Measurements from ENCODE around the gene LGR6.
"Not testable (repeated sequence)": the region's sequence is repeated elsewhere in the genome, so short reads cannot be mapped to it uniquely, and the experiment has no call there.

The LGR6 gene

DNA sequence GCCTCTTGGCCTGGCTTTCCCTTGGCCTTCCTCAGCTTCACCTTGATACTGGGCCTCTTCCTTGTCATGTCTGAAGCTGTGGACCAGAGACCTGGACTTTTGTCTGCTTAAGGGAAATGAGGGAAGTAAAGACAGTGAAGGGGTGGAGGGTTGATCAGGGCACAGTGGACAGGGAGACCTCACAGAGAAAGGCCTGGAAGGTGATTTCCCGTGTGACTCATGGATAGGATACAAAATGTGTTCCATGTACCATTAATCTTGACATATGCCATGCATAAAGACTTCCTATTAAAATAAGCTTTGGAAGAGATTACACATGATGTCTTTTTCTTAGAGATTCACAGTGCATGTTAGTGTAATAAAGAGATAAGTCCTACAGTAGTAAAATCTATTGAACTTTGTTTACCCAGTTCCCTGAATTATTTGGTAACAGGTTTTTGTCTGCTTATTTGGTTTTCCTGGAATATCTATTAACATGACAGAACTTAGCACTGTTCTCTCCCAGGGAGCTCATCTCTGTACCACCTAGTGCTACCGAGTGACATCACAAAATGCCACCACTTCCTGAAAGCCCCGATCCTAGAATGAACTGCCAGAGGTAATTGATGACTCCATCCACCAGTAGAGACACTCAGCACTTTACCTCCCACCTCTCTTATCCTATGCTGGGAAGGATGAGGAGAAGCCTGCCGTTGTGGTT lies 125.9 kb downstream of the LGR6 start:
- no peak for DNase-seq

DNA sequence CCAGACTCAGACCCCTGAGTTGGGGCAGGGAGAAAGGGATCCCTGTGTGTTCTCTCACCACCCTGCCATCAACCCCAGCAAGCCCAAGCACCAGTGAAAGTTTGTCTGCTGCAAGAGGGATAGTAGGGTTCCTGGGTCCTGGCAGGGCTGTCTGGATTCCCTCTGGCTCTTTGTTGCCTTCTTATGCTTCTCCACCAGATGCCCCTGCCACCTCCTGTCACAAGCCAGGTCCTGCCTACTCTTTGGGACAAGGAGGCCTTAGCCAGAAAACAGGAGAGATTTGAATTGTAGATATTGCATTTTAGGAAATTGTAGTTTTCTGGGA lies 126.4 kb downstream of the LGR6 start:
- no peak for DNase-seq

DNA sequence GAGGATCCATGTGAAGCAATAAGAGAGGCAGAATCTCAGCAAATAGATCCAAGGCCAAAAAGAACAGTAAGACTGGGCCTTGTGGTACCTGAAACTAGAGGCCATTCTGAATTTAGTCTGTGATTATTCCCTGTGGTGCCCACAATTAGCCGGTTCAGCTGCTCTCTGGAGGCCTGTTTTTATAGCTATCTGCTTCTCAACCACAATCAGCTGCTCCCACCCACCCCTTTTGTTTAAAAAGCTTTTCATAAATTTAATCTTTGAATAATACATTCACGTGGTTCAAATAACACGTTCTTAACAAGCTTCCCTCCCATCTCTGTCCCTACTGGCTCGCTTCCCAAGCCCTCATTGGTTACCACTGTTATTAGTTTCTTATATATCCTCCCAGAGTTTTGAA lies 130.1 kb downstream of the LGR6 start:
- no peak for DNase-seq

DNA sequence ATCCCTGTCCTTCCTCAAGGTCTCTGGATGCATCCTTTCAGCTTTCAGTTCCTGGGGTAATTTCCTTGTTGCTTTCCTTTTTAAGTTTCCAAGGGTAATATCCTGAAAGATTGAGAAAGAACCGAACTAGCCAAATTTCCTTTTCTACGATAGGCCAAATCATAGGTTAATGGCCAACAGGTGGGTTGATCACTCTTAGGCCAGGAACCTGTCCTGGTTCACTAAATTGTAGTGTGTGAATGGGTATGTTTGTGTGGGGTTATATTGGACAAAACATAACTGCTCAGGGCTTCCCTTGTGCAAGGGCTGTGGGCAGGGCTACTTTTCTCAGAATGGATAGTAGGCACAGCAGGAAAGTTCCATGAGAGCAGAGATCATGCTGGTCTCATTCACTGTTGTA lies 131.0 kb downstream of the LGR6 start:
- no peak for DNase-seq

DNA sequence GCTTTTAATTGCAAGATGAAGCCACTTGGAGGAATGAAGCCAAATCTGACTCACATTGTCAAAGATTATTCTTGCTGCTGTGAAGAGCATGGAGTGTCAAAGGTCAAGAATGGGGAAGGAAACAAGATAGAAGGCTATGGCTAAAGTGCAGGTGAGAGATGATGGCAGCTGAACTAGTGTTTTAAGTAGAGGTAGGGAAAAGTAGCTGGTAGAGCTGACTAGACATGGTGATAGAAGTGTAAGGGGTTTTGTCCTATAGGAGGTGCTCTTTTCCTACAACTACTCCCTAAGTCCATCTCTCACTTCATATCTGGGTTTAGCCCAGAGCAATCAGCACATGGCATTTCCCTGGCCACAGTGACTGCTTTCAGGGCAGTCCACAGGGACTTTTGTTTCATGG lies 136.3 kb downstream of the LGR6 start:
- DNase-seq, result no peak

DNA sequence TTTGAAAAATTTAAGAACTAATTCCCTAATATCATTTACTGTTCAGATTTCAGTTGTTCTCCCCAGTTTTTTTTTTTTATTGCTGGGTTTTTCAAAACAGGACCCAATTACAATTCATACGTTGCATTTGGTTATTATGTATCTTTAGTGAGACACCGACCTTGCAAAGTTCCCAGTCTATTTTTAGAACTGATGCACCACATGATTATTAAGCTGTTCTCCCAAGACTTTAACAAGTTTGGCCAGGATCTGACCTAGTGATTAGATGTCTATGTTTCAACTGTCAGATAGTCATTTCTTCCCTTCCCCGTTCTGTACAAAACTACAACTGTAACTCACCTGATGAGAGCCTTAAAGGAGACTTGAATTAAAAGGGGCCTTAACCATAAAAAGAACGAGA lies 140.3 kb downstream of the LGR6 start:
- no peak for DNase-seq

DNA sequence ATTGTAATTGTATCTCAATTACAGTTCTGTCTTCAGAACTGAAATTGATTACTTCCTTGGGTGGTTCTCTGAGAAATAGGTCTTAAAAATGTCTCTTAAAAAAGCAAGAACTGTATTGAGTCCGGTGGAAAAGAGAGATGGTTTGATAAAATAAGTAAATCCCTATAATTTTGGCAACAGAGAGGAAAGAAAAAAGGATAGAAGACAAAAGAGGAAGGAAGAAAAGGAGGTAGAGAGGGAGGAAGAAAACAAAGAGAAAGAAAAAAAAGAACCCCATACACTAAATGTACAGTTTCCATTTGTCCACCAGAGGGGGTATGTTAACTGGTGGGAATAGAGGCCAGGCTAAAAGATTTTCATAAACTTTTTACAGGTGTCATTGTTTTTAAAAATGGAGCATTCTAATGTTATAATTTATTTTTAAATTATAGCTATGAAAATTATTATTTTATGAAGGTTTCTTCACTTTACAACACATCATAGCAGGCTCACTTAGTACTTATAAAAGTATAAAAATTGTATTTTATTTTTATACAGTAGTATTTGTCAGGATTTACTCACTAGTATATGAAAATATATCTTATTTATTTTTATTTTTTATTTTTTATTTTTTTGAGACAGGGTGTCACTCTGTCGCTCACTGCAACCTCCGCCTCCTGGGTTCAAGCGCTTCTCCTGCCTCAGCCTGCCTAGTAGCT lies 150.2 kb downstream of the LGR6 start:
- DNase-seq, result no peak

DNA sequence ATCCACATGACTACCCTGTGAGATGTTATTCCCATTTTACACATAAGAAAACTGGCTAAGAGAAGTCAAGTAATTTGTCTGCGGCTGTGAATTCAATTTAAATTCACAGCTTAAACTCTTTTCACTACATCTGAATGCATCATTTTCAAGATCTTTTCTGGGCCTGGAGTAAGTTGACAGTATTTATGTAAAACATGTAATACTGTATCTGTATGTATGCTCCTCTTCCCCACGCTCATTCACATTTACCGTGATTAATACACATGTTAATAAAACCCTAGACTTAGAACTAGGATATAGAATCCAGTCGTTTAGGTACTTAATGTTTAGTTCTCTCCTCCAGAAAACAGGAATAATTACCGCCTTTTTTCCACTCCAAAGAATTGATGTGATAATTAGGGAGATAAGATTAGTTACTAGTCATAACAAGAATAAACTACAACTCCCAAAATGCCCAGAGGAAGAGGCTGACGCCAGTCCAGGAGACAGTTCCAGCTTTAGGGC lies 154.5 kb downstream of the LGR6 start:
- no peak for DNase-seq

DNA sequence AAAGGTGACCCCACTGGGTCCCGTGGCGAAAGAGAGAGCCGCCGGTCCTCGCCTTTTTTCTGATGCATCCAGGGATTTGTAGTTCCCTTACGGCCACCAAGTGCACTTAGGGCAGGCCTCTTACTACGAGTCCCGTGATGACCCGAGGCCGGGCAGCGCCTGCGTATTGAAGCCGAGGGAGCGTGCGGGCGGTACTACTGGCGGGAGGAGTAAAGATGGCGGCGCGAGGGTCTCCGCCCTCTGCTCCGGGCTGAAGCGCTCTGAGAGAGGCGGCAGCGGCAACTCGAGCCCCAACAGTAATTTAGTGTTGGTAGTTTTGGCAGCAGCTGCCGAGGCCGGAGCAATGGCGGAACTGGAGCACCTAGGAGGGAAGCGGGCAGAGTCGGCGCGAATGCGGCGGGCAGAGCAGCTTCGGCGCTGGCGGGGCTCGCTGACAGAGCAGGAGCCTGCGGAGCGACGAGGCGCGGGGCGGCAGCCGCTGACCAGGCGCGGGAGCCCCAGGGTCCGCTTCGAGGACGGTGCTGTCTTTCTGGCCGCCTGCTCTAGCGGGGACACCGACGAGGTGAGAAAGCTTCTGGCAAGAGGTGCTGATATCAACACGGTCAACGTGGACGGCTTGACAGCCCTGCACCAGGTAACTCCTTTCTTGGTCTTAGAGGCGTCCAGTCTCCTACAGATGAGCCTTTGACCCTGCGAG lies 155.1 kb downstream of the LGR6 start, which contains the start of gene PPP1R12B:
Gene PPP1R12B (plus strand): TSS at position 191 of the 697 bp plus-strand sequence. CDS start 153 bp downstream, at position 344.
- DNase-seq, result peak; percentile 88 to 100 (median 98)

DNA sequence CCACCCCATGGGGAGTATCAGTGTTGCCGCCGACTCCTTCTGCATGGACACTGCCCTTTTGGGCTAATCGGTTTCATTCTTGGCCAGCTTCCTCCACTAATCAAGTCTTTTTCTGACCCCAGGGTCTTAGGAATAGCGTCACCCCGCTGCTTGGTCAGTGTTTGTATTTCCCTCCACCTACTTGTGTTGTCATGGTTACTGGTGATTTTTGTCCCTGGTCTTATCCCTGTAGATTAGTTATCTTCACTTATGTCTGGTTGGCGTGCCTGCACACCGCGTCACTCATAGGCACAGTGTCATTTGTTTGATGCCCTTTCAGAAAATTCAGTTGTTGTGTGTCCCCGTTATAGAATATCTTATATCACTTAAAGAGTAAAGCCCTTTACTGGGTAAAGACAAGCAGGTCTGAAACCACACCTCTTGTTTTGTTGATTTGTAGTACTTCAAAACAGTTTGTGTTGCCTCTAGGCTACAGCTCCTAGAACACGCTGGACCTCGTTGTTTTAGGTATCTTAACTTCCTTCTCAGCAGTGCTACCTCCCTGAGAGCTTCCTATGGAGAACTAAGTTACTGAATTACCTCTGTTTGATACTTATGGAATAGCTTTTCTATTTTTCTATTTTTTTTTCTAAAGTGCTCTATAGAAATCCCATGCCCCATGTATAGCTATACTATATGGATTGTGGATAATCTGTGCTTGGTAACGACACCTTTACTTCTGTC lies 155.8 kb downstream of the LGR6 start:
- DNase-seq, result peak in 8 of 56 donors; percentile 5 to 69 (median 43)

DNA sequence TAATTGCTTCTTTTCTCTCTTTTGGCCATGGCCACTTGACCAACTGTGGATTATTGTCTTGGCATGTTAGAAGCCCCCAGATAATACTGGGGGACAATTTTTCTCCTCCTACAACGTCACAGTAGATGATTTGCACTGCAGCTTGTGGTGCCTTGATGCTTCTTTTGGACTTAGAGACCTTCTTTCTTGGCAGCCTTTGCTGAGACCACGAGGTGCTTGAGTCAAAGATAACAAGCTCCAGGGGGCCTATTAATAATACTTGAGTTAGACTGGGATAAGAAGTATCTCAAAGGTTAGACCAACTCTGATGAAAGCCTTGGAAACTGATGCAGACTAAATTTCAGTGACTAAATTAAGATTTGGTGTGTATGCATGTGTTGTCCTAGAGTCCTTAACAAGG lies 158.1 kb downstream of the LGR6 start:
- no peak for DNase-seq

DNA sequence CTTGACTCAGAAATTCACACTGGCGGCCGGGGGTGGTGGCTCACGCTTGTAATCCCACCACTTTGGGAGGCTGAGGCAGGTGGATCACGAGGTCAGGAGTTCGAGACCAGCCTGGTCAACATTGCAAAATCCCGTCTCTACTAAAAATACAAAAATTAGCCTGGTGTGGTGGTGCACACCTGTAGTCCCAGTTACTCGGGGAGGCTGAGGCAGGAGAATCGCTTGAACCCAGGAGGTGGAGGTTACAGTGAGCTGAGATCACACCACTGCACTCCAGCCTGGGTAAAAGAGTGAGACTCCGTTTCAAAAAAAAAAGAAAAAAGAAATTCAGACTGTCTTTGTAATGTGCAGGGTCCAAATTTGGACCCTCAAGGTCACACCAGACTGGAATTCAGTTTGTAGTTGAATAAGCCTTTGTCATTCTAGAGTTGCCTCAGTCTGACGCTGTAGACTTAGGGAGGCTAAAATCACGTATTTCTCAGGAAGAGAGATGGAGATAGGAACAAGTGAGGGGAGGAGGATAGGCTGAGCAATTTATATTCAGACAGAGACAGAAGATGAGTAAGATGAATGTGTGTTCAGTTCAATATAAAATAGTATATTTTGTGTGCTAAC lies 159.1 kb downstream of the LGR6 start:
- DNase-seq, result not testable (repeated sequence)

DNA sequence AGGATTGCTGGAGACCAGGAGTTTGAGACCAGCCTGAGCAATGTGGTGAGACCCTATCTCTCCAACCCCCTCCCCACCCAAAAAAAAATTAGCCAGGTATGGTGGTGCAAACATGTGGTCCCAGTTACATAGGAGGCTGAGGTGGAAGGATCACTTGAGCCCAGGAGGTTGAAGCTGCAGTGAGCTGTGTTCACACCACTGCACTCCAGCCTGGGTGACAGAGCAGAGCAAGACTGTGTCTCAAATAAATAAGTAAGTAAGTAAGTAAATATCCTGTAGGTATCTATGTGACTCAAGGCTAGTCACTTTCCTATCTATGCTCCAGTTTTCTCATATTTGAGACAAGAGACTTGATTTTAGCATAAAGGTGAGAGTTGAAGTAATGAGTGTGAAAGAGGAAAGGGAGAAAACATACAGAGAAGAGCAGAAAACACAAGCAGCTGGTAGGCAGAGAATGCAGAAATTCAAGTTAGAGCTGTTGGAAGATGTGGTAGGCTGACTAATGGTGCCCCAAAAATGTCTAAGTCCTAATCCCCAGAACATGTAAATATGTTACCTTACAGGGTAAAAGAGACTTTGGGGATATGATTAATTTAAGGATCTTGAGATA lies 162.4 kb downstream of the LGR6 start:
- no peak for DNase-seq

DNA sequence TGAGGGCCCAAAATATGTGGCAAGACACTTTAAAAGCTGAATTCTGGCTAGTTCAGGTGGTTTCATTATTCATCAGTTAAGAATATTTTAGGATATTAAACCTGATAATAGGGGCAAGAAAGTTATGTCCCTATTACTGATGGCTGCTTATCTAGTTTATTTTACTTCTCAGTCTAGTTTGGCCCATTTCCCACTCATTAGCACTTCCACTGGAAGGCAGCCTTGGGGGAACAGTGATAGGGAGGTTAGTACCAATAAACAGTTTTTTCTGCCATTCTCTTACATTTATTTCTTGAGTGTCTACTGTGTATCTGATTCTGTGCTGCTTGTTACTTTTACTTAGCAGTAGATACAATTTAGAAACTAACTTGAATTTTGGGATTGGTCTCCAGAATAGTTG lies 163.9 kb downstream of the LGR6 start:
- no peak for DNase-seq

DNA sequence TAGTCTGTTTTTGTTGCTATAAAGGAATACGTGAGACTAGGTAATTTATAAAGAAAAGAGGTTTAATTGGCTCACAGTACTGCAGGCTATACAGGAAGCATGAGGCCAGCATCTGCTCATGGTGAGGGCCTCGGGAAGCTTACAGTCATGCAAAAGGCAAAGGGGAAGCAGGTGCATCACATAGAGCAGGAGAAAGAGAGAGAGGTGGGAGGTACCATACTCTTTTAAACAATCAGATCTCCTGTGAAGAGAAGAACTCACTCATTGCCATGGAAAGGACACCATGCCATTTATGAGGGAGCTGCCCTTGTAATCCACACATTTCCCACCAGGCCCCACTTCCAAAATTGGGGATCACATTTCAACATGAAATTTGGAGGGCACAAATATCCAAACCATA lies 167.6 kb downstream of the LGR6 start:
- no peak for DNase-seq

DNA sequence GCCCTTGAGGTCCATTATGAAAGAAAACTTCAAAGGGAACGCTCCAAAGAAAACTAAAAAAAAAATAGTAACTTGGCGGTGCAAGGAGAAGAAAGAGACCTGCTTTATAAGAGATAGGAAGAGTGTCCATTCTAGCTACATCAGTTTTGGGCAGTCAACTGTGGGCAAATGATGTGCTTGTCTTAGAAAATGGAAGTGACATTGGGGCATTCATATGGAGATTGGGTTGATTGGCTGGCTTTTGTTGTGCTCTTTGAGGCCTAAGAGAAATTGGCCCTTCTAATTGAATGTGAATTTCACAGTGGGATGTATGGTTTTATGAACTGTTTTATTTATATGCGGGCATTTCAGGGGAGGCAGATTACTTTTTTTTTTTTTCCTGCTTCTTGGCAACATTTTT lies 168.1 kb downstream of the LGR6 start:
- DNase-seq, result no peak

DNA sequence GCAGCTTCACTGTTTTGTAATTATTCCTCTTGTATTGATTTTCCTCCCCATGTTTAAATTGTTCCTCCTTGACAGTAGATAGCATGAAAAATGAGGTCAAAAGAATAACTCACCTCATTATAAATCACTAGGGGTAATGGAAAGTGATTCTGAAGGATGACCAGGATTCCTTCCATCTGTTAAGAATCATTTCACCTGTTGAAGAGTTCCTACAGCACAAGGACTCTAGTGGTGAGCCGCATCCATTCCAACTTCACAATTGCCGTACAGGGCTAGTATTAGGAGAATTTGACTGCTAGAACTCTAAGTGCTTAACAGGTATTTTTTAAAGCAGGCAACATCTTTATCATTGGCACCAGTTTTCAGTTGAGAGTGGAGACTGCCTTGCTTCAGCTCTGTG lies 168.6 kb downstream of the LGR6 start:
- DNase-seq, result no peak

DNA sequence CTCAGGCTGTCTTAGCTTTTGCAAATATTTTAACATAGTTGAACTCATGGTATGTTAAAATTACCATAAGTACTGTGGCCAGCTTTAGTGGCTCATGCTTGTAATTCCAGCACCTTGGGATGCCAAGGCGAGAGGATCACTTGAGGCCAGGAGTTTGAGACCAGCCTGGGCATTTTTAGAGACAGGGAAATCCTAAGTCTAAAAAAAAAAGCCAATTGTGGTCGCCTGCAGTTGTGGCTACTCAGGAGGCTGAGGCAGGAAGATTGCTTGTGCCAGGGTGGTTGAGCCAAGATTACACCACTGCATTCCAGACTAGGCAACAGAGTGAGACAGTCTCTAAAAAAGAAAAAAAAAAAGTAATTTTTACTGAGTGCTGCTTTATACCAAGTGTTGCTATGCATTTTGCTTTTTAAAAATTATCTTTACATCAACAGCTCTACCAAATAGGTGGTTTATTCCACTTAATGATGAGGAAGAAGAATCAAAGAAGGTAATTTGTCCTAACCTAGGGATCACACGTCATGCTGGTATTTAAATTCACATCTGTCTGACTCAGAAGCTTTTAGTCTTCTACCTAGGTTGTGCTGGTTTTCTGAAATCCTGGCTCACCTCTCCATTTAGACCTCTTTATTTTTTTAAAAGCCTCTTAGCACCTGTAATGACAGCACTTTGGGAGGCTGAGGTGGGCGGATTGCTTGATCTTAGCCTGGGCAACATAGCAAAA lies 171.7 kb downstream of the LGR6 start:
- no peak for DNase-seq

DNA sequence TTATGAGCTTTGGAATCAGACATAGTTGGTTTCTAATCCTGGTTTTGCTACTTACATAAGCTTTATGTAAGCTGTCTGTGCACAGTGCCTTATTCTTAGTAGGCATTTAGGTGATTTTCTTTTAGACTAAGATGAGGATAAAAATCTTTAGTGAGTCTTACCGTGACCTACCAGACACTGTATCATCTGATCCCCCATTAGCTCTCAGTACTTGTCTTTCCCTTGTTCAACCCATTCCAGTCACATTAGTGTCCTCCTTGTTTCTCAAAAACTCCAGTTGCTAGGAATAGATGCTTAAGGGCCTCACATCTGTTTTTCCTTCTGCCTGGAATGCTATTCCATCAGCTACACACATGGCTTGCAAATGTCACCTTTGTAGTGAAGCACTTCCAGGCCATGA lies 173.7 kb downstream of the LGR6 start:
- DNase-seq, result no peak
